ENCODE results near the gene CHST13.

DNA sequence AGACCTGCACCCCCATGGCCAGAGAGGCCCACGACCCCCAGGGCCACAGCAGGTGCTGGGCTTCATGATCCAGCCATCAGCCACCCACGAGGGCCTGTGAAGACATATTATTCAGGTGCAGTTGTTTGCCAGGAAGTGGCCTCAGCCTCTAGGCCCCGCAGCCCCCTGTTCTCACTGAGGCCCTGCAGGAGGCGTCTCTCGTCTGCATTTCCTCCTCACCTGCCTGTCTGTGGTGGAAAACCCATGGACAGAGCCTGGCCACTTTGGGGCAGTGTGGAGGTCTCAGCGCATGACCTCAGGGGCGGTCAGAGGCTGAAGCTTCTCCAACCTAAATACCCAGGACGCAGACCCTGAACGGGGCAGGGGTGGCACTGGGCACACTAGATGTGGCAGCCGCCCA, 25.0 kb upstream of the CHST13 start:
- TF ChIP-seq, protein P1, sequence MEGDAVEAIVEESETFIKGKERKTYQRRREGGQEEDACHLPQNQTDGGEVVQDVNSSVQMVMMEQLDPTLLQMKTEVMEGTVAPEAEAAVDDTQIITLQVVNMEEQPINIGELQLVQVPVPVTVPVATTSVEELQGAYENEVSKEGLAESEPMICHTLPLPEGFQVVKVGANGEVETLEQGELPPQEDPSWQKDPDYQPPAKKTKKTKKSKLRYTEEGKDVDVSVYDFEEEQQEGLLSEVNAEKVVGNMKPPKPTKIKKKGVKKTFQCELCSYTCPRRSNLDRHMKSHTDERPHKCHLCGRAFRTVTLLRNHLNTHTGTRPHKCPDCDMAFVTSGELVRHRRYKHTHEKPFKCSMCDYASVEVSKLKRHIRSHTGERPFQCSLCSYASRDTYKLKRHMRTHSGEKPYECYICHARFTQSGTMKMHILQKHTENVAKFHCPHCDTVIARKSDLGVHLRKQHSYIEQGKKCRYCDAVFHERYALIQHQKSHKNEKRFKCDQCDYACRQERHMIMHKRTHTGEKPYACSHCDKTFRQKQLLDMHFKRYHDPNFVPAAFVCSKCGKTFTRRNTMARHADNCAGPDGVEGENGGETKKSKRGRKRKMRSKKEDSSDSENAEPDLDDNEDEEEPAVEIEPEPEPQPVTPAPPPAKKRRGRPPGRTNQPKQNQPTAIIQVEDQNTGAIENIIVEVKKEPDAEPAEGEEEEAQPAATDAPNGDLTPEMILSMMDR (conservative IDR thresholded peaks at IDR 0.05; ENCODE audit: low read depth, low read length) = no peak
- TF ChIP-seq EZH2phosphoT487 (IDR thresholded peaks at IDR 0.05; ENCODE audit: borderline replicate concordance, low read length) = no peak
